GM21526 (cell line): Measurements from ENCODE around the gene CDH7.

Source experiments
- ATAC-seq: cut with Tn5 transposase; IDR thresholded peaks from one replicate; pipeline ENCODE4 v1.9.1; 2021; ENCODE audit warnings: moderate library complexity; ENCODE audit not compliant: unreplicated experiment, low FRiP score

Gene CDH7

GRCh38 chr18:65901522-65901921, 150.7 kb downstream of the CDH7 start:
- ATAC-seq, result no peak

GRCh38 chr18:65906621-65907034, 155.8 kb downstream of the CDH7 start:
- ATAC-seq, result no peak

- ATAC-seq, result no peak
These were observed 156.5 kb downstream of the CDH7 start for GRCh38 chr18:65907281-65907680.

GRCh38 chr18:65919018-65919417, 168.2 kb downstream of the CDH7 start:
- no peak for ATAC-seq

GRCh38 chr18:65919663-65920062, 168.9 kb downstream of the CDH7 start:
- no peak for ATAC-seq

- ATAC-seq, result no peak
These were observed 171.3 kb downstream of the CDH7 start for GRCh38 chr18:65922103-65922502.

- ATAC-seq, result no peak
These were observed 174.1 kb downstream of the CDH7 start for GRCh38 chr18:65924904-65925303.

GRCh38 chr18:65934874-65935273, 184.1 kb downstream of the CDH7 start:
- ATAC-seq, result no peak

- ATAC-seq, result no peak
These were observed 185.9 kb downstream of the CDH7 start for GRCh38 chr18:65936678-65937077.

- no peak for ATAC-seq
These were observed 186.4 kb downstream of the CDH7 start for GRCh38 chr18:65937180-65937579.

GRCh38 chr18:65938592-65939372, 188.0 kb downstream of the CDH7 start:
- peak; percentile 50 for ATAC-seq
